Panc1 (cell line): ENCODE data around the gene DRP2.

ENCODE experiments used
- POLR2AphosphoS5 ChIP-seq: IDR thresholded peaks from 2 replicates; pipeline ENCODE4 v1.6.1; 2012; ENCODE audit warnings: mild to moderate bottlenecking, low read depth, low read length, moderate library complexity
- TCF7L2 ChIP-seq: IDR thresholded peaks from 2 replicates; pipeline ENCODE4 v1.6.1; 2011; ENCODE audit warnings: mild to moderate bottlenecking, low read depth, low read length, inconsistent platforms
- TF ChIP-seq, protein P1 (sequence below): fragments of 450-650 bp; IDR thresholded peaks from 2 replicates; pipeline ENCODE4 v1.5.1; 2017; ENCODE audit warnings: mild to moderate bottlenecking
- TF ChIP-seq, protein P2 (sequence below), 2 experiments: IDR thresholded peaks; 2 replicates each; pipeline ENCODE4 v1.6.1; 2011 to 2012; ENCODE audit warnings: low read depth in 2 of 2, control low read depth in 1 of 2, low read length in 1 of 2, mild to moderate bottlenecking in 1 of 2, moderate library complexity in 1 of 2; ENCODE audit not compliant: insufficient read depth in 1 of 2

DNA sequence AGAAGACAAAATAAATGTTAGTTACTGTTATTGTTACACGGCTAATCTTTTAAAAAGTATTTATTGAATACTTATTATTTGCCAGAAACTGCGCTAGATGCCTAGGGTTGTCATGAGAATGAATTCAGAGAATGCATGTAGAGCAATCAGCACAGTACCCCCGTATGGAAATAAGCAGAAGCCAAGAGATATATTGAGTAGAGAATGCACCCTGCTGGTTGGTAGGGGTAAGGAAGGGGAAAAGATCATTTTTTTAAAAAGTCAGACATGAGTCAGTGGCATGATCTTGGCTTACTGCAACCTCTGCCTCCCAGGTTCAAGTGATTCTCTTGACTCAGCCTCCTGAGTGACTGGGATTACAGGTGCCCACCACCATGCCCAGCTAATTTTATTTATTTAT, 13.1 kb upstream of the DRP2 start:
- TF ChIP-seq, protein P1, sequence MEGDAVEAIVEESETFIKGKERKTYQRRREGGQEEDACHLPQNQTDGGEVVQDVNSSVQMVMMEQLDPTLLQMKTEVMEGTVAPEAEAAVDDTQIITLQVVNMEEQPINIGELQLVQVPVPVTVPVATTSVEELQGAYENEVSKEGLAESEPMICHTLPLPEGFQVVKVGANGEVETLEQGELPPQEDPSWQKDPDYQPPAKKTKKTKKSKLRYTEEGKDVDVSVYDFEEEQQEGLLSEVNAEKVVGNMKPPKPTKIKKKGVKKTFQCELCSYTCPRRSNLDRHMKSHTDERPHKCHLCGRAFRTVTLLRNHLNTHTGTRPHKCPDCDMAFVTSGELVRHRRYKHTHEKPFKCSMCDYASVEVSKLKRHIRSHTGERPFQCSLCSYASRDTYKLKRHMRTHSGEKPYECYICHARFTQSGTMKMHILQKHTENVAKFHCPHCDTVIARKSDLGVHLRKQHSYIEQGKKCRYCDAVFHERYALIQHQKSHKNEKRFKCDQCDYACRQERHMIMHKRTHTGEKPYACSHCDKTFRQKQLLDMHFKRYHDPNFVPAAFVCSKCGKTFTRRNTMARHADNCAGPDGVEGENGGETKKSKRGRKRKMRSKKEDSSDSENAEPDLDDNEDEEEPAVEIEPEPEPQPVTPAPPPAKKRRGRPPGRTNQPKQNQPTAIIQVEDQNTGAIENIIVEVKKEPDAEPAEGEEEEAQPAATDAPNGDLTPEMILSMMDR, result peak; percentile 54
- TF ChIP-seq POLR2AphosphoS5, result no peak
- no peak for TF ChIP-seq TCF7L2
- TF ChIP-seq, protein P2, sequence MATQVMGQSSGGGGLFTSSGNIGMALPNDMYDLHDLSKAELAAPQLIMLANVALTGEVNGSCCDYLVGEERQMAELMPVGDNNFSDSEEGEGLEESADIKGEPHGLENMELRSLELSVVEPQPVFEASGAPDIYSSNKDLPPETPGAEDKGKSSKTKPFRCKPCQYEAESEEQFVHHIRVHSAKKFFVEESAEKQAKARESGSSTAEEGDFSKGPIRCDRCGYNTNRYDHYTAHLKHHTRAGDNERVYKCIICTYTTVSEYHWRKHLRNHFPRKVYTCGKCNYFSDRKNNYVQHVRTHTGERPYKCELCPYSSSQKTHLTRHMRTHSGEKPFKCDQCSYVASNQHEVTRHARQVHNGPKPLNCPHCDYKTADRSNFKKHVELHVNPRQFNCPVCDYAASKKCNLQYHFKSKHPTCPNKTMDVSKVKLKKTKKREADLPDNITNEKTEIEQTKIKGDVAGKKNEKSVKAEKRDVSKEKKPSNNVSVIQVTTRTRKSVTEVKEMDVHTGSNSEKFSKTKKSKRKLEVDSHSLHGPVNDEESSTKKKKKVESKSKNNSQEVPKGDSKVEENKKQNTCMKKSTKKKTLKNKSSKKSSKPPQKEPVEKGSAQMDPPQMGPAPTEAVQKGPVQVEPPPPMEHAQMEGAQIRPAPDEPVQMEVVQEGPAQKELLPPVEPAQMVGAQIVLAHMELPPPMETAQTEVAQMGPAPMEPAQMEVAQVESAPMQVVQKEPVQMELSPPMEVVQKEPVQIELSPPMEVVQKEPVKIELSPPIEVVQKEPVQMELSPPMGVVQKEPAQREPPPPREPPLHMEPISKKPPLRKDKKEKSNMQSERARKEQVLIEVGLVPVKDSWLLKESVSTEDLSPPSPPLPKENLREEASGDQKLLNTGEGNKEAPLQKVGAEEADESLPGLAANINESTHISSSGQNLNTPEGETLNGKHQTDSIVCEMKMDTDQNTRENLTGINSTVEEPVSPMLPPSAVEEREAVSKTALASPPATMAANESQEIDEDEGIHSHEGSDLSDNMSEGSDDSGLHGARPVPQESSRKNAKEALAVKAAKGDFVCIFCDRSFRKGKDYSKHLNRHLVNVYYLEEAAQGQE (IDR thresholded peaks at IDR 0.05; ENCODE audit: insufficient read depth in 1 of 2, low read depth in 2 of 2, low read length in 1 of 2), result no peak
